Activated CD4-positive, alpha-beta T cell treated with anti-CD3 and anti-CD28 coated beads for 36 hours (primary cell): ENCODE data around the gene ASXL2. TPM values are rescaled to one million over a fixed set of nuclear protein-coding genes. Genes with fewer than 3 reads are reported as not detected.

Experiments used
- ATAC-seq: fragments of 200-7000 bp; cut with Tn5 transposase; one replicate; pipeline ENCODE4 v1.10.0; 2021; ENCODE audit warnings: mild to moderate bottlenecking, moderate library complexity
- CTCF ChIA-PET: fragments of 350-600 bp; sonication (Branson Sonifier 250); formaldehyde crosslinking; loops from one replicate; lab custom pipeline; 2021; ENCODE audit warnings: antibody characterized with exemption; lab: Charles Lee
- POLR2A ChIA-PET: fragments of 350-600 bp; sonication (Branson Sonifier 250); formaldehyde crosslinking; loops from one replicate; lab custom pipeline; 2021; ENCODE audit warnings: antibody characterized with exemption, inconsistent platforms; lab: Charles Lee
- DNase-seq: peaks from one replicate; pipeline ENCODE4 v3.0.0-alpha.2; 2020
- H3K27ac Mint-ChIP-seq: one replicate; pipeline ENCODE4 v1.8.0; 2021; ENCODE audit warnings: mixed read lengths
- H3K27me3 Mint-ChIP-seq: one replicate; pipeline ENCODE4 v1.8.0; 2021; ENCODE audit warnings: mixed read lengths
- H3K36me3 Mint-ChIP-seq: one replicate; pipeline ENCODE4 v1.8.0; 2021; ENCODE audit warnings: low read depth, mixed read lengths
- H3K4me1 Mint-ChIP-seq: one replicate; pipeline ENCODE4 v1.8.0; 2021; ENCODE audit warnings: mixed read lengths
- H3K4me3 Mint-ChIP-seq: one replicate; pipeline ENCODE4 v1.8.0; 2021; ENCODE audit warnings: mild to moderate bottlenecking, moderate library complexity, mixed read lengths
- H3K9me3 Mint-ChIP-seq: one replicate; pipeline ENCODE4 v1.8.0; 2021; ENCODE audit warnings: low read depth, mixed read lengths
- intact Hi-C, 2 experiments: fragments of 100-400 bp; cut with DNase I in 1 of 2; cut with micrococcal nuclease in 1 of 2; formaldehyde crosslinking; loops; one replicate each; pipeline versions ENCODE4 v1.14.2 to v1.15.1; 2022 to 2024; cut with DNase I, micrococcal nuclease
- total RNA-seq, 2 experiments: library from RNA; stranded (reverse); gene quantifications; one replicate each; pipeline ENCODE4 v1.2.3, GENCODE V29; 2021

ASXL2 gene
- total RNA-seq, 2 experiments from 2014 or later, result 36.8 to 46.4 TPM

DNA sequence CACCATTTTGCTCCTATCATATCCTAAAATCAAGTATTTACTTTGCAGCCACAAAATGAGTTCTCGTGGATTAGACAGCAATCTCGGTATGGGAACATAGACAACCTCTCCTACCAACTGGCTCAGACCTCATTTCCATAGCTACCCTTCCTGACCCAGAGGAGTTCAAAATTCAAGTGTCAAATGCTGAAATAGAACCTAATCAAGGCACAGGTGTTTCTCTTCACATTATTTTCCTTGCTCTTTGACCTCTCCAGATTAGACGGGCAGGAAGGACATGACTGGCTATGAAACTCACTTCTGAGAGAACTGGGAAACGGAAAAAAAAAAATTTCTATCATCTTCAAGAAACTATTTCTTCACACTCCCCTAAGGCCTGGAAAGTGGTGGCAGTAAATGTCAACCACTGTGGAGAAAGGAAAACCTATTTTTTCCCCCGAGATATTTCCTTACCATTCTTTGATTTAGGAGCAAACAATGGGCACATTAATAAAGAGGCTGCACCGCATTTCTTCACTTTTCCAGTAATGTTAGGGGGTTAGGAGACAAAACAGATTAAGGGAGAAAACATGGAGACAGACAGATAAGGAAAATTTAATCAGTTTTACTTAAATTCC is 141.3 kb downstream of the ASXL2 start:
- peaks cover 9% of the 10 kb centered on the region for H3K4me1 Mint-ChIP-seq
- ATAC-seq, result no peak
- no peaks in the 10 kb centered on the region for H3K27me3 Mint-ChIP-seq
- ChIA-PET CTCF (interaction anchor here (0.6 to 1.2 kb wide), 3 partner anchors 11 to 370 kb away, joined by 3 read pairs; no protein-coding TSS in a partner anchor), POLR2A (no interaction called here)
- peaks cover 16% of the 10 kb centered on the region for H3K36me3 Mint-ChIP-seq
- no peaks in the 10 kb centered on the region for H3K9me3 Mint-ChIP-seq
- intact Hi-C loops, result no loop called here
- H3K27ac Mint-ChIP-seq, result no peak overlapping the region
- DNase-seq, result no peak
- H3K4me3 Mint-ChIP-seq, result no peak overlapping the region

DNA sequence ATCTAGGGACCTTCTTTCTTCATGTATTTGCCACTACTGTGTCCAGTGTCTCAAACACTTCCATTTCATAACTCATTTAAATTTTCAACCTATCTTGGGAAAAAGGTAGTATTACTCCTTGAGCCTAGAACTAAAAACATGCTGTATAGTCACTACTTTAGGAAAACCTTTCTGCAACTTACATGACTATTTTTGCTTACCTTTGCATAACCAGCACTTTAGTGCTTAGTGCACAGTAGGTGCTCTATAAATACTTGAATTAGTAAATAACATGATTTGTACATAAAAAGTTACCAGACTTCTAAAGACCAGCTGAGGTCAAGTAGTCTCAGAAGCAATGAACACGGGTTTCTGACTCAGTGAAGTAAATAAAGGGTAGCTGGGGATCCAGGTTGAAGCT is 142.5 kb downstream of the ASXL2 start:
- intact Hi-C loops, result no loop called here
- DNase-seq (no peak), ATAC-seq (no peak)
- Mint-ChIP-seq H3K9me3 (no peaks in the 10 kb centered on the region), H3K36me3 (peaks cover 8% of the 10 kb centered on the region), H3K4me1 (peaks cover 5% of the 10 kb centered on the region), H3K4me3 (no peak overlapping the region), H3K27ac (no peak overlapping the region), H3K27me3 (no peaks in the 10 kb centered on the region)
- ChIA-PET POLR2A (no interaction called here), CTCF (interaction anchor here (0.6 to 1.2 kb wide), 3 partner anchors 10 to 1373 kb away, joined by 3 to 4 read pairs (median 3); no protein-coding TSS in a partner anchor)

DNA sequence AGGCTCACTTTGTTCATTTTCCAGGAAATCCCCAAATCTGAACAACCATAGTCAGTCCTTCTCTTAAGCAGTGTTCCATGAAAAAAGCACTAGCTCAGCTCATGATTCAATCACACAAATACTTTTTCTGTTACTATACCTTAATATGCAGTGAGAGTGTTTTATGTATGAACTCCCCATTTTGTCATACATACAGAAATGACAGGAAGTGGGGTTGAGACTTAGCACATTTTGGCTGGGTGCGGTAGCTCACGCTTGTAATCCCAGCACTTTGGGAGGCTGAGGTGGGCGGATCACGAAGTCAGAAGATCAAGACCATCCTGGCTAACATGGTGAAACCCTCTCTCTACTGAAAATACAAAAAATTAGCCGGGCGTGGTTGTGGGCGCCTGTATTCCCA is 149.7 kb downstream of the ASXL2 start:
- Mint-ChIP-seq H3K4me1 (peaks cover 2% of the 10 kb centered on the region), H3K36me3 (no peaks in the 10 kb centered on the region), H3K4me3 (no peak overlapping the region), H3K9me3 (no peaks in the 10 kb centered on the region), H3K27ac (no peak overlapping the region), H3K27me3 (no peaks in the 10 kb centered on the region)
- ATAC-seq (no peak), DNase-seq (no peak)
- intact Hi-C loops, result no loop called here
- ChIA-PET POLR2A (no interaction called here), CTCF (interaction anchor here (0.7 kb wide), 1 partner anchor 40 kb away, joined by 3 read pairs; no protein-coding TSS in a partner anchor)

DNA sequence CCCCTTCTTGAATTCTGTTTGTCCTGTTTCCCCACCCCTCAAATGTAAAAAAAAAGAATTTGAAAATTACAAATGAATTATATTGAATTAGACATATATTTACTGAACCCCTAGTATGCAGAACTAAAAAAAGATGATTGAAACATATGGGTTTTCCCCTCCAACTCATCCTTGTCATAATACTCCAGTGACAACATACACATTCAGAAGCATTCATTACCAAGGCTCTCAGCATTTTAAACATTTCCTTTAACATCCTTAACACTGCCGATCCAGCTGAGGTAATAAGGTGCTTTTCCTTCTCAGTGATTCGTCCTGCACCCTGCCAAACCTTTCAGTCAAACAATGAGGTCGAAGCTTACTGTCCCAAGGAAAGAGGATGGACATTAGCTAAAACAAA is 151.8 kb downstream of the ASXL2 start:
- no peaks in the 10 kb centered on the region for H3K9me3 Mint-ChIP-seq
- no peak overlapping the region for H3K4me3 Mint-ChIP-seq
- ATAC-seq (peak; percentile 49), DNase-seq (no peak)
- CTCF ChIA-PET, result interaction anchor here (1.0 kb wide), 1 partner anchor 10 kb away, joined by 3 read pairs; no protein-coding TSS in a partner anchor
- H3K27ac Mint-ChIP-seq, result no peak overlapping the region
- no peaks in the 10 kb centered on the region for H3K36me3 Mint-ChIP-seq
- H3K4me1 Mint-ChIP-seq, result peaks cover 2% of the 10 kb centered on the region
- POLR2A ChIA-PET, result no interaction called here
- intact Hi-C loops, result no loop called here
- no peaks in the 10 kb centered on the region for H3K27me3 Mint-ChIP-seq

DNA sequence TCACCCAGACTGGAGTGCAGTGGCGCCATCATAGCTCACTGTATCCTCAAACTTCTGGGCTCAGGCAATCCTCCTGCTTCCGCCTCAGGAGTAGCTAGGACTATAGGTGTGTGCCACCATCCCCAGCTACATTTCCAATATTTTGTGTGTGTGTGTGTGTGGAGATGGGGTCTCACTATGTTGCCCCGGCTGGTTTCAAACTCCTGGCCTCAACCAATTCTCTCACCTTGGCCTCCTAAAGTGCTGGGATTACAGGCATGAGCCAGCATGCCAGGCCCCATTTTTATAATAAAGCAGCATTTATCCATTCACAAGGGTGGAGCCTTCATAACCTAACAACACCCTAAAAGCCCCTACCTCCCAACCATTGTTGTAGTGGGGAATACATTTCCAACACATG is 152.4 kb downstream of the ASXL2 start:
- POLR2A ChIA-PET, result no interaction called here
- intact Hi-C loops, result no loop called here

DNA sequence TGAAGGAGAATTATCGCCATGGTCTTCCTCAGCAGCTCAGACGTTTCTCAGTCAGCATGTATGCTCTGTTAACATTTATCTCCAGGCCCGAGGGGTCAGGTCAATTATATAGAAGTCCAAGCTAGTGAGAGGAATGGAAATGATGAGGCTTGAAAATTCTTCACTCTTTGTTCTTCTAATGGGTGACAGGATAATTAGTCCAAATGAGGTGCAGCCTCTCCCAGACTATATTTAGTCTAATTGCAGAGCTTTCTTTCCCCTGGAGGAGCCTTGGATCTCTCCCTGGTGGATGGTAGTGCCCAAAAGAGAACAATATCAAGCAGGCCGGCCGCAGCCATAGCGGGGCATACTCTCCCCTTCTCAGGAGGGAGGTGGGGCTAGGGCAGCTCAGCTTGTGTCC is 153.5 kb downstream of the ASXL2 start:
- Mint-ChIP-seq H3K36me3 (no peaks in the 10 kb centered on the region), H3K9me3 (no peaks in the 10 kb centered on the region), H3K4me1 (peaks cover 2% of the 10 kb centered on the region), H3K4me3 (no peak overlapping the region), H3K27ac (no peak overlapping the region), H3K27me3 (no peaks in the 10 kb centered on the region)
- DNase-seq (no peak), ATAC-seq (no peak)
- CTCF ChIA-PET, result interaction anchor here (0.7 kb wide), 2 partner anchors 128 to 588 kb away, joined by 3 read pairs; no protein-coding TSS in a partner anchor
- POLR2A ChIA-PET, result no interaction called here
- intact Hi-C loops, result no loop called here

More for the DNA sequence above, 152.4 kb downstream of the ASXL2 start:
- ATAC-seq (no peak), DNase-seq (no peak)
- no peak overlapping the region for H3K4me3 Mint-ChIP-seq
- no peaks in the 10 kb centered on the region for H3K36me3 Mint-ChIP-seq
- CTCF ChIA-PET, result interaction anchor here (1.0 kb wide), 1 partner anchor 11 kb away, joined by 3 read pairs; no protein-coding TSS in a partner anchor
- H3K4me1 Mint-ChIP-seq, result peaks cover 2% of the 10 kb centered on the region
- no peaks in the 10 kb centered on the region for H3K9me3 Mint-ChIP-seq
- no peaks in the 10 kb centered on the region for H3K27me3 Mint-ChIP-seq
- H3K27ac Mint-ChIP-seq, result no peak overlapping the region

DNA sequence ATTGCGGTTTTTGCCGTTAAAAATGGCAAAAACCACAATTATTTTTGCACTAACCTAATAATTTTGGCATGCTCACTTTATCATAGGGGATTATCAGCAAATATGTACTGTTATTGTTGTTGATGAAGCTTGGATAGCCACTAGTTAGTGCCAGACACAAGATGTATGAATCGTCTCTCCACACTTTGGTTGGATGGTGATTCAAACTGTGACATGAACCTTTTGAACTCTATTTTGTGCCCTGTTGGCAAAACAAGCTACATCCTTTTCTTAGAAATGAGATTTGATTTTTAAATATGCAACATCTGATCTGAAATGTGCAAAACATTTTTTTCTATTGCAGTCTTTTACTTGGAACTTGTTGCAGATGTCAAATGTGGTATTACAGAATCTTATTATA is 156.1 kb downstream of the ASXL2 start:
- ChIA-PET POLR2A (interaction anchor here (1.0 to 1.3 kb wide), 2 partner anchors 14 to 31 kb away, joined by 3 to 10 read pairs; no protein-coding TSS in a partner anchor), CTCF (interaction anchor here (1.0 to 1.3 kb wide), 2 partner anchors 22 to 115 kb away, joined by 3 to 4 read pairs; no protein-coding TSS in a partner anchor)
- Mint-ChIP-seq H3K9me3 (no peaks in the 10 kb centered on the region), H3K27me3 (no peaks in the 10 kb centered on the region), H3K4me3 (no peak overlapping the region), H3K36me3 (no peaks in the 10 kb centered on the region), H3K27ac (no peak overlapping the region), H3K4me1 (peaks cover 6% of the 10 kb centered on the region)
- ATAC-seq (no peak), DNase-seq (no peak)
- intact Hi-C loops, result no loop called here

DNA sequence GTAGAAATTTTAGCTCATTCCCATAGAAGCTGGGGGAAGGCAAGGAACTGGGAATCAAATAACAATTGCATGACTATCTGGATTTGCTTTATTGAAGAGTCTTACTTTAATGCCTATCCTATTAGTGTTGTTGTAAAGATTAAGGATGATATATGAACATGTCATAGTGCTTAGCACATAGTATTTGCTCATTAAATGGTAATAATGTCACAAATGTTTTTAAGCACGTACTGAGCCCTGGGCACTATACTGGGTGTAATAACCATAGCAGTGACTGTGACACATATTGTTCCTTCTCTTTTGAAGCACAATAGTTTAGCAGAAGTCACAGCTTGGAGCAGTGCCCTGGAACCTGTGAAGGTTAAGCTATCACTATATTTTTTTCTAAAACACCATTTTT is 157.7 kb downstream of the ASXL2 start:
- H3K27me3 Mint-ChIP-seq, result no peaks in the 10 kb centered on the region
- H3K36me3 Mint-ChIP-seq, result no peaks in the 10 kb centered on the region
- no peak overlapping the region for H3K4me3 Mint-ChIP-seq
- no peak for DNase-seq
- ATAC-seq, result no peak
- POLR2A ChIA-PET, result no interaction called here
- intact Hi-C loops, result no loop called here
- peaks cover 4% of the 10 kb centered on the region for H3K4me1 Mint-ChIP-seq
- CTCF ChIA-PET, result interaction anchor here (0.7 to 1.2 kb wide), 3 partner anchors 10 to 234 kb away, joined by 3 to 5 read pairs (median 3); no protein-coding TSS in a partner anchor
- H3K9me3 Mint-ChIP-seq, result no peaks in the 10 kb centered on the region
- H3K27ac Mint-ChIP-seq, result no peak overlapping the region

DNA sequence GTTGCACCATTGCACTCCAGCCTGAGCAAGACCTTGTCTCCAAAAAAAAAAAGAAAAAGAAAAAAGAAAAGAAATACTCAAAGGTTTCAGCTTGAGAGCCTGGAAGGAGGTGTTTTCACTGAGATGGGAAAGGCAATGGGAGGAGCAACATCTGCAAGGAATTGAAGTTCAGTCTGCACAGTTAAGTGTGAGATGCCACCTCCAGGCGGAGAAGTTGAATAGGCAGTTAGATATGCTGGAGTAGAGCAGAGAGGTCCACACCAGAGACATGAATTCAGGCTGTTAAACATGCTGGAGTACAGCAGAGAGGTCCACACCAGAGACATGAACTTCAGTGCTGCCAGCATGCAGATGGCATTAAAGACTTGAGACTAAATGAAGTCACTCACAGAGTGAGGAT is 163.5 kb downstream of the ASXL2 start:
- Mint-ChIP-seq H3K4me1 (peaks cover 12% of the 10 kb centered on the region), H3K9me3 (no peaks in the 10 kb centered on the region), H3K27ac (no peak overlapping the region), H3K36me3 (no peaks in the 10 kb centered on the region), H3K4me3 (no peak overlapping the region), H3K27me3 (peaks cover 4% of the 10 kb centered on the region)
- intact Hi-C loops, result no loop called here
- ChIA-PET CTCF (interaction anchor here (0.6 to 1.5 kb wide), 4 partner anchors 13 to 108 kb away, joined by 3 to 5 read pairs (median 4); no protein-coding TSS in a partner anchor), POLR2A (no interaction called here)
- DNase-seq, result no peak
- ATAC-seq, result no peak

DNA sequence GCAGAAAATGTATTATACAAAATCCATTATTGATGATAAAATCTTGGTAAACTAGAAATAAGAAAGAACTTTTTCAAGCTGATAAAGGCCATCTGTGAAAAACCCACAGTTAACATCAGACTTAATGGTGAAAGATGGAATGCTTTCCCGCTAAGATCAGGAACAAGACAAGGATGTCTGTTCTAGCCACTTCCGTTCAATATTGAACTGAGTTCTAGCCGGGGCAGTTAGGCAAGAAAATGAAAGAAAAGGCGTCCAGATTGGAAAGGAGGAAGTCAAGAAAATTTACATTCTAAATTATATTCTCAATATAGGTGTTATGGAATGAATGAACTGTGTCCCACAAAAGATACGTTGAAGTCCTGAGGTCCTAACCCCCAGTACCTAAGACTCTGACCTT is 165.8 kb downstream of the ASXL2 start:
- peaks cover 4% of the 10 kb centered on the region for H3K27me3 Mint-ChIP-seq

DNA sequence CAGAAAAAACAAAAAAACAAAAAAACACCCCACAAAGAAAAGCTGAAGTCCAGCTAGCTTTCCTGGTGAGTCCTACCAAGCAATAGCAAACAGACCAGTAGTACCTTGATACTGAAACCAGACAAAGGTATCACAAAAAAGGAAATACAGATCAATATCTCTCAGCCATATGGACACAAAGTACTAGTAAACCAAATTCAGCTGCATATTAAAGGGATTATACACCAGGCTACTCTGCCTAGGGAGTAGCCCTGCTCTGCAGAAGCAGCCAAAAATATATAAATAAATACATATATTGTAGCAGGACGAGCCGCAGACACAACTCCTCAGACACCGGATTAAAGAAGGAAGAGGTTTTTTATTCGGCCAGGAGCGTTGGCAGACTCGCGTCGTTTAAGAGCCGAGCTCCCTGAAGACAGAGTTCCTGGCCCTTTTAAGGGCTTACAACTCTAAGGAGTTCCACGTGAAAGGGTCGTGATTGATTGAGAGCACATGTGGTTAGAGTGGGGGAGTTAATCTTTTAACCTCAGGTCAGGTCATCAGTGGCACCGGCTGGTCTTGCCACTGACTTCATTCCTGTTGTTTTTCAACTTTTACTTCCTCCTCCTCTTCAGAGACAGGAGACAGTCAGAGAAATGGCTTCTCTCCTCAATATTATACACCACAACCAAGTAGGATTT is 166.5 kb downstream of the ASXL2 start:
- no peak for DNase-seq

More for the DNA sequence above, 165.8 kb downstream of the ASXL2 start:
- POLR2A ChIA-PET, result interaction anchor here (0.6 kb wide), 1 partner anchor 152 kb away, joined by 3 read pairs; no protein-coding TSS in a partner anchor
- ATAC-seq, result no peak
- Mint-ChIP-seq H3K4me3 (no peak overlapping the region), H3K27ac (no peak overlapping the region), H3K36me3 (no peaks in the 10 kb centered on the region), H3K9me3 (no peaks in the 10 kb centered on the region), H3K4me1 (peaks cover 8% of the 10 kb centered on the region)
- intact Hi-C loops, result no loop called here
- no peak for DNase-seq
- CTCF ChIA-PET, result no interaction called here

More for the DNA sequence above, 166.5 kb downstream of the ASXL2 start:
- ChIA-PET POLR2A (interaction anchor here (0.5 to 0.6 kb wide), 2 partner anchors 10 to 153 kb away, joined by 3 to 7 read pairs; no protein-coding TSS in a partner anchor), CTCF (no interaction called here)
- H3K9me3 Mint-ChIP-seq, result no peaks in the 10 kb centered on the region
- intact Hi-C loops, result no loop called here
- peak overlapping the region; percentile 29 for H3K4me3 Mint-ChIP-seq
- H3K36me3 Mint-ChIP-seq, result no peaks in the 10 kb centered on the region
- peaks cover 4% of the 10 kb centered on the region for H3K27me3 Mint-ChIP-seq
- peaks cover 8% of the 10 kb centered on the region for H3K4me1 Mint-ChIP-seq
- no peak for ATAC-seq
- no peak overlapping the region for H3K27ac Mint-ChIP-seq
